LNCAP (cell line): Measurements from ENCODE around the gene LVRN.

Source experiments
- TF ChIP-seq, protein P1 (sequence below): fragments of 450-650 bp; IDR thresholded peaks from 2 replicates; pipeline ENCODE4 v1.5.1; 2017; ENCODE audit warnings: mild to moderate bottlenecking

LVRN gene

DNA sequence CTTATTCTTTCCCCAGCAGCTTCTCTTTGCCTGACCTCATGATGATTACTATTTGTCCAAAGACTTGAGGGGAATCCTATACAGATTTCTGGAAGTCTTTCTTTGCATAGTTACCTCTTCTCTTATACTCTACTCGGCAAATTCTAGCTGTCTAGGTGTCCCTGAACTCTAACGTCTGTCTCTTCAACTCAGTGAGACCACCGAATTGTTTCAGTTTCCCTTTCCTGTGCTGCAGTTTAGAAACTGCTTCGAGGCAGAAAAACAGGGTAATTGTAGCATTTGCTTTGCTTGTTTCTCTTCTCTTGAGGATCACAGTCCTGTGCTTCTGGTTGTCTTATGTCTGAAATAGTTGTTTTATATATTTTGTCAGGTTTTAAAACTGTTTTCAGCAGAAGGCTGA, 14.8 kb downstream of the LVRN start:
- TF ChIP-seq, protein P1, sequence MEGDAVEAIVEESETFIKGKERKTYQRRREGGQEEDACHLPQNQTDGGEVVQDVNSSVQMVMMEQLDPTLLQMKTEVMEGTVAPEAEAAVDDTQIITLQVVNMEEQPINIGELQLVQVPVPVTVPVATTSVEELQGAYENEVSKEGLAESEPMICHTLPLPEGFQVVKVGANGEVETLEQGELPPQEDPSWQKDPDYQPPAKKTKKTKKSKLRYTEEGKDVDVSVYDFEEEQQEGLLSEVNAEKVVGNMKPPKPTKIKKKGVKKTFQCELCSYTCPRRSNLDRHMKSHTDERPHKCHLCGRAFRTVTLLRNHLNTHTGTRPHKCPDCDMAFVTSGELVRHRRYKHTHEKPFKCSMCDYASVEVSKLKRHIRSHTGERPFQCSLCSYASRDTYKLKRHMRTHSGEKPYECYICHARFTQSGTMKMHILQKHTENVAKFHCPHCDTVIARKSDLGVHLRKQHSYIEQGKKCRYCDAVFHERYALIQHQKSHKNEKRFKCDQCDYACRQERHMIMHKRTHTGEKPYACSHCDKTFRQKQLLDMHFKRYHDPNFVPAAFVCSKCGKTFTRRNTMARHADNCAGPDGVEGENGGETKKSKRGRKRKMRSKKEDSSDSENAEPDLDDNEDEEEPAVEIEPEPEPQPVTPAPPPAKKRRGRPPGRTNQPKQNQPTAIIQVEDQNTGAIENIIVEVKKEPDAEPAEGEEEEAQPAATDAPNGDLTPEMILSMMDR, result no peak

DNA sequence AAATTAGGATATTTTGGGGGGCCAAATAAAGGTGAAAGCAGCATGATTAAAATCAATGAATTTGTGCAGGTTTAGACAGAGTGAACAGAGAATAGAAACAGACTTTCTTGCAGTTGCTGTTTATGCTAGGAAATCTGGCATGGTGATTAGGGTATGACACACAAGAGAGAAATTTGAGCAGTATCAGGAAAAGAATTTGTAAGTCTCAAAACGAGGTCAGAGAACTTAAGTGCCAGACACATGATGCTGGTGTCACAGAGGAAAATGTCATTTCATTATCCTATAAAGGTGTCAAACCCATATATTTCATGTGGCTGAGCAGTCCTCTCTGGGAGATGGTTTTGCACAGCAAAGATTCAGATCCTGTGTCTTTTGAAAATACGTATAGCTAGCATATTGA, 15.7 kb downstream of the LVRN start:
- TF ChIP-seq, protein P1, result no peak

- TF ChIP-seq, protein P1, result no peak
Observed at GRCh38 chr5:115978779-115979178, 16.5 kb downstream of the LVRN start.

DNA sequence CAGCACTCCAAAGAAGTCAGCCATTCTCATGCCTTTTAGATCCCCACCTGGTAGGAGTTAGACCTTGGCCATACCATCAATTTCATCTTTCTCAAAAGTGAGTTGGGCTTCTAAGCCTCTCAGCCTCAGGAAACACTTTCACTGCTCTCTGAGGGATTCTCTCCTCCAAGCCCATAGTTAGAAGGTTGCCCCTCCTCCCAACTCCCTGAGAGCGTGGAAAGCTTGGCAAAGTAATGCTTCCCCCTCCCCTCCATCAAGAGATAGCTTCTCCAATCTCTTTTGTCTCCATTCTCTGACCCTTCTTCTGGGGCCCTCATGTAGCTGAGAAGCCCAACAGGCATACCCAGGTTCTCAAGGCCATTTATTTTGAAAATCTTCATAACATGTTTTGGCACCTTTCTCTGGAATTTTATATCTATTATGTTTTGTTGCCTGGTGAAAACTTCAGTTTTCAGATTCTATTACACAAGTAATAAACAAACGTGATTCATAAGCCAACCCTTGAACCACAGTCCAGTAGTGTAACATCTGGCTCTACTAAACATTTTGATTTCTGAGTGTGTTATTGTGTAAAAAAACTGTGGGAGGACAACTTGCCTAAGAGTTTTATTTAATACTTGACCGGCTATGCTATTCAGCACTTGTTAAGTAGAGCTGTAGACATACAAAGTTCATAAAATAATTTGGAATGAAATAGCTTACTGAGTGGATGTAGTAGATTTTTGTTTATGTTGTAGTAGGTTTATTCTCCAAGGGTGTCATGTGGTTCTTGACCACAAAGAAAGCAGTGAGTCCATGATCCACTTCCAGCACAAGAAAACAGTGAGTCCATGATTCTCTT, 17.1 kb downstream of the LVRN start:
- TF ChIP-seq, protein P1, result no peak

DNA sequence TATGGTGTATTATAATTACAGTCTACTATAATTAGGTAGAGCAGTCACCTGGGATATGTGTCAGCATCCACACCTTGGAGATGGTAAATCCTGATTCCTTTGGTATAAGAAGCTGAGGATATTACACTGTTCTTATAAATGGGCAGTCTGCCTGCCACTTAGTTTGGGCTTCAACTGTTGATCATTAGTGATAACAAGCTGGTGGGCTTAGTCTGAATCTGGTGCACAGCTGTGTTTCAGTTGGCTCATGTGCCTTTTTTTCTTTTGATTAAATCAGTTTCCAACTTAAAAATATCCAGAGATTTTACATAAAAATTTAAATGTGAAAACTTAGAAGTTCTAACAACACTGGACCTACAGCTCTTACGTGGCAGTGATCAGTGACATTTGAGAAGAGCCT, 21.2 kb downstream of the LVRN start:
- TF ChIP-seq, protein P1, result no peak

DNA sequence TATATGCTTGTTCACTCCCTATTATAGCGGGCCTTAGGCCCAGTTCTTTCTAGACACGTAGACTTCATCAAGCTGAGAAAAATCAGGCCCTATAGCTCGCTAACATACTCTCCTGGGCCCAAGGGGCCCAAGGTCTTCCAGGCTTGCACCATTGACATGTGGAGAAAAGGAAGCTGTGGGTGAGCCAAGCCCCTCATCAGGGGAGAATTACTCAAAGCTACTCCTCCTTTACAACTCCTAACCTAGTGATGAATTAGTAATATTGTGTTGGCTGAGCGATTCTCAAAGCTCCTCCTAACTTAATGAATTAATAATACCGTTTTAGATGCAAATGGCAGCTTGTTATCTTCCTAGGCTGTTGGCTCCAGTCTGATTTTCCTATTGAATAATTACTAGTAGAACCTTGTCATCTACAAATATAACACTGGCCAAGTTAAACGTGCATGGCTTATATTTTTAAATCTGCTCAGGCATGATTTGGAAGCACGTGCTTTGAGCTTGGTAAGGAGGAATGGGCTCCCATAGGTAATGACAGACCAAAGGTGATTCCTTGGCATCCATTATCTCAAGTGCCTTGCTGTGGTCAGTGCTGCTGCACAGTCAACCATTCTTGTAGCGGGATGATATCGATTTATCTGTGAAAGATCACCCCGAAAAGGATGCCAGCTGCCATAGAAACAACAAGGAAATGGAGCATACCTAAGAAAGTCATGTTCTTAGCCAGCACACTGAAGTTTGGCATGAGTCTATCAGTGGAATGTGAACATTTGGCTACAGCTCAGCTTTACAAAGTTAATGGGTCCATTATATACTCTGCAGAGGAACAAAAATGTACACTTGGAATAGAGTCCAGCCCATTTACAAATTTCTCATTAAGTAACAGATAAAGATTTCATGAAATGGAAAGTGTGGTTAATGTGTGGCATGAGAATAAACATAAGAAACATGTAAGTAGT, 23.8 kb downstream of the LVRN start:
- TF ChIP-seq, protein P1, result no peak

- TF ChIP-seq, protein P1, result no peak
Observed at GRCh38 chr5:115988002-115988401, 25.7 kb downstream of the LVRN start.
